HepG2 (cell line): Measurements from ENCODE around the gene DGUOK. TPM values are rescaled to one million over a fixed set of nuclear protein-coding genes. Genes with fewer than 3 reads are reported as not detected.

ENCODE experiments used
- ATAC-seq: fragments of 200-7000 bp; cut with Tn5 transposase; 3 replicates; pipeline ENCODE4 v1.9.1; 2020; ENCODE audit warnings: mild to moderate bottlenecking, moderate library complexity
- BruUV-seq: library from RNA; stranded (reverse); fragments of 400-500 nt; replicated peaks from 2 replicates; lab custom pipeline; 2021; lab: Mats Ljungman, UMichigan
- CTCF ChIA-PET: fragments of 300-600 bp; formaldehyde crosslinking; extraction: SDS; loops from one replicate; lab custom pipeline; 2021; ENCODE audit warnings: low total read pairs, inconsistent platforms, low intra/inter-chr PET ratio; lab: Yijun Ruan, JAX
- POLR2A ChIA-PET: fragments of 350-600 bp; sonication (Branson Sonifier 250); formaldehyde crosslinking; loops from one replicate; lab custom pipeline; 2020; ENCODE audit warnings: antibody characterized with exemption, inconsistent platforms; lab: Yijun Ruan, JAX
- DNase-seq: peaks from one replicate; pipeline ENCODE4 v3.0.0-alpha.2; 2015; ENCODE audit warnings: low spot score
- FAIRE-seq: peaks from 3 replicates; lab custom pipeline; 2011; peaks lifted over from hg19 to GRCh38; lab: Jason Lieb, UNC
- H2AFZ ChIP-seq: one replicate; pipeline ENCODE4 v1.6.1; 2011; ENCODE audit warnings: low read length, inconsistent platforms
- H3K27ac ChIP-seq: fragments of 300-600 bp; 3 replicates; pipeline ENCODE4 v1.8.0; 2011; ENCODE audit warnings: mixed run types, mild to moderate bottlenecking, mixed read lengths, low read length, inconsistent platforms; ENCODE audit not compliant: insufficient read depth; ENCODE audit errors: extremely low read length
- H3K27me3 ChIP-seq, 2 experiments: fragments of 200-600 bp in 1 of 2; 2 replicates in 1 of 2; 3 replicates in 1 of 2; pipeline versions ENCODE4 v1.6.0 to v1.8.0; 2011; ENCODE audit warnings: low read length in 2 of 2, mild to moderate bottlenecking in 2 of 2, moderate library complexity in 2 of 2, inconsistent platforms in 1 of 2; ENCODE audit not compliant: insufficient read depth in 2 of 2, control insufficient read depth in 1 of 2
- H3K36me3 ChIP-seq, 2 experiments: fragments of 200-600 bp in 1 of 2; replicated peaks in 1 of 2; 2 replicates in 1 of 2; 3 replicates in 1 of 2; pipeline versions ENCODE4 v1.5.1 to v1.8.0; 2011; ENCODE audit warnings: low read length in 2 of 2, inconsistent platforms in 1 of 2; ENCODE audit not compliant: insufficient read depth in 2 of 2, control insufficient read depth in 1 of 2
- H3K4me1 ChIP-seq: 2 replicates; pipeline ENCODE4 v1.5.1; 2012; ENCODE audit warnings: low read length, inconsistent platforms; ENCODE audit not compliant: insufficient read depth
- H3K4me2 ChIP-seq: 2 replicates; pipeline ENCODE4 v1.6.0; 2011; ENCODE audit warnings: low read depth, low read length, inconsistent platforms
- H3K4me3 ChIP-seq, 3 experiments: fragments of 200-600 bp in 1 of 3; sonication (generic), shearing (Covaris generic) in 1 of 3; replicated peaks in 1 of 3; 2 replicates each; pipeline ENCODE4 v1.5.1; 2011 to 2016; ENCODE audit warnings: low read length in 3 of 3, inconsistent platforms in 2 of 3, low read depth in 2 of 3, mild to moderate bottlenecking in 2 of 3, control low read depth in 1 of 3, mixed read lengths in 1 of 3; ENCODE audit not compliant: insufficient read depth in 1 of 3
- H3K79me2 ChIP-seq: one replicate; pipeline ENCODE4 v1.6.1; 2011; ENCODE audit warnings: low read length, inconsistent platforms; ENCODE audit not compliant: insufficient read depth
- H3K9ac ChIP-seq: 2 replicates; pipeline ENCODE4 v1.6.0; 2011; ENCODE audit warnings: mild to moderate bottlenecking, low read depth, low read length, inconsistent platforms; ENCODE audit not compliant: insufficient read depth
- H3K9me3 ChIP-seq: 2 replicates; pipeline ENCODE4 v1.5.1; 2012; ENCODE audit warnings: mild to moderate bottlenecking, low read length
- H4K20me1 ChIP-seq: 2 replicates; pipeline ENCODE4 v1.6.0; 2011; ENCODE audit warnings: inconsistent platforms, mild to moderate bottlenecking, low read length, moderate library complexity; ENCODE audit not compliant: insufficient read depth
- RBFOX2 ChIP-seq: fragments of 200-400 bp; formaldehyde crosslinking; IDR thresholded peaks from 2 replicates; pipeline ENCODE4 v1.6.1; 2017; ENCODE audit warnings: low read depth, mild to moderate bottlenecking, low read length
- RERE ChIP-seq: IDR thresholded peaks from 2 replicates; pipeline ENCODE4 v1.6.1; 2016; ENCODE audit warnings: low read depth, missing genetic modification reagents, missing compliant biosample characterization
- ZBTB4 ChIP-seq: sonication (generic); formaldehyde crosslinking; IDR thresholded peaks from 2 replicates; pipeline ENCODE4 v1.4.0; 2020; ENCODE audit warnings: missing genetic modification reagents, mild to moderate bottlenecking, borderline replicate concordance
- ZKSCAN1 ChIP-seq: fragments of 150-350 bp; IDR thresholded peaks from 2 replicates; pipeline ENCODE4 v1.6.1; 2014; ENCODE audit warnings: low read length
- ZNF12 ChIP-seq: sonication (generic); formaldehyde crosslinking; IDR thresholded peaks from 2 replicates; pipeline ENCODE4 v1.5.0; 2020; ENCODE audit warnings: missing genetic modification reagents
- ZNF292 ChIP-seq: sonication (generic); formaldehyde crosslinking; IDR thresholded peaks from 2 replicates; pipeline ENCODE4 v1.8.1; 2022; ENCODE audit warnings: mild to moderate bottlenecking, low read depth, missing genetic modification reagents, borderline replicate concordance
- ZNF431 ChIP-seq: sonication (generic); formaldehyde crosslinking; IDR thresholded peaks from 2 replicates; pipeline ENCODE4 v1.9.0; 2022; ENCODE audit warnings: missing genetic modification reagents, low read depth, mild to moderate bottlenecking, borderline replicate concordance
- ZNF704 ChIP-seq: sonication (generic); formaldehyde crosslinking; IDR thresholded peaks from 2 replicates; pipeline ENCODE4 v1.8.1; 2023; ENCODE audit warnings: mild to moderate bottlenecking, inconsistent platforms, moderate library complexity, missing genetic modification reagents, borderline replicate concordance
- ZNF776 ChIP-seq: sonication (generic); formaldehyde crosslinking; IDR thresholded peaks from 2 replicates; pipeline ENCODE4 v1.4.0; 2020; ENCODE audit warnings: mild to moderate bottlenecking, missing genetic modification reagents
- ZSCAN5A ChIP-seq: sonication (generic); formaldehyde crosslinking; IDR thresholded peaks from 2 replicates; pipeline ENCODE4 v1.8.0; 2022; ENCODE audit warnings: mild to moderate bottlenecking, missing genetic modification reagents, borderline replicate concordance
- in situ Hi-C: cut with HindIII; loops from 2 replicates; pipeline ENCODE4 v1.10.0; 2017; ENCODE audit warnings: low pct_unique_long_range_greater_than_20kb; ENCODE audit not compliant: extremely low pct_ligation_motif_present
- intact Hi-C: fragments of 100-400 bp; cut with micrococcal nuclease; formaldehyde crosslinking; loops from one replicate; pipeline ENCODE4 v1.10.0; 2022; ENCODE audit not compliant: unreplicated experiment
- polyA plus RNA-seq, 8 experiments: library from polyadenylated mRNA; depleted of rRNA in 3 of 8; stranded (reverse) in 7 of 8; unstranded in 1 of 8; fragments of >200 nt; fragmentation: Illumina TruSeq in 4 of 8; extraction: Trizol in 4 of 8; gene quantifications; 2 replicates each; pipeline versions ENCODE4 v1.2.1 to v1.2.3, GENCODE V29; 2011 to 2016; ENCODE audit warnings: low read depth in 4 of 8, missing spikeins in 1 of 8, mixed read lengths in 1 of 8; ENCODE audit not compliant: insufficient read depth in 1 of 8
- total RNA-seq, 5 experiments: library from RNA; depleted of rRNA; stranded (reverse); fragments of >200 nt; fragmentation: Illumina TruSeq; extraction: Trizol; gene quantifications; 2 replicates each; pipeline ENCODE4 v1.2.3, GENCODE V29; 2016; ENCODE audit warnings: low read depth in 1 of 5

Gene DGUOK
- total and polyA plus RNA-seq, 2 of the 13 experiments (the other 11 are each of a cell fraction or from before 2014, with no cell fraction given): 105 to 137 TPM

- Histone ChIP-seq H3K4me2 (no peak overlapping the region), H3K79me2 (peaks cover 68% of the 10 kb centered on the region), H3K4me1 (no peaks in the 10 kb centered on the region), H3K4me3 (no peak overlapping the region), H3K27ac (no peak overlapping the region), H4K20me1 (peaks cover 14% of the 10 kb centered on the region), H3K36me3 (peaks cover 13 to 63% of the 10 kb centered on the region in 2 experiments), H2AFZ (no peak overlapping the region), H3K27me3 (no peaks in the 10 kb centered on the region), H3K9me3 (no peaks in the 10 kb centered on the region), H3K9ac (no peak overlapping the region)
- no peak for ATAC-seq
- TF ChIP-seq RBFOX2: no peak
- TF ChIP-seq RERE (CRISPR knock-in tag): no peak
- no peak for TF ChIP-seq ZNF431 (CRISPR knock-in tag)
- TF ChIP-seq ZNF776 (CRISPR knock-in tag): no peak
- TF ChIP-seq ZNF12: no peak
- TF ChIP-seq ZKSCAN1: no peak
- TF ChIP-seq ZBTB4 (CRISPR knock-in tag): no peak
- TF ChIP-seq ZNF292 (CRISPR knock-in tag): no peak
- TF ChIP-seq ZSCAN5A: no peak
- TF ChIP-seq ZNF704 (CRISPR knock-in tag): no peak
- FAIRE-seq: no peak
- CTCF ChIA-PET: no interaction called here
- no TSS peak for BruUV-seq
- POLR2A ChIA-PET: no interaction called here
- no peak for DNase-seq
- intact Hi-C loops (no loop called here), in situ Hi-C loops (no loop called here)
These were observed 11.2 kb downstream of the DGUOK start for GRCh38 chr2:73937899-73938298.
